Measurements from ENCODE around the gene CAMK2G. TPM values are rescaled to one million over a fixed set of nuclear protein-coding genes. Genes with fewer than 3 reads are reported as not detected.

The CAMK2G gene
- total and polyA plus RNA-seq, 7 donors, result 15.8 to 60.3 (median 50.5) TPM

GRCh38 chr10:73793456-73793855 is 80.9 kb downstream of the CAMK2G start:
- H3K9me3 ChIP-seq, result no peaks in the 10 kb centered on the region
- 85 to 89% (median 87%) methylated on average over 5 of the region's 5 CpGs for WGBS, 3 donors
- no peaks in the 10 kb centered on the region for H3K27me3 ChIP-seq (ENCODE audit: insufficient read depth in 3 of 3, low read length in 2 of 3)
- intact Hi-C loops (cut with DNase I), result loop anchor here in 1 of 2 donors (2.0 kb wide), 1 partner anchor 13 kb away; no protein-coding TSS in a partner anchor
- peaks cover 22 to 96% of the 10 kb centered on the region in 2 donors for H3K36me3 ChIP-seq (ENCODE audit: insufficient read depth in 1 of 2, low read depth in 1 of 2)
- DNase-seq (peak in 1 of 2 donors; percentile 35), ATAC-seq (no peak)
- H3K27ac ChIP-seq, result no peak overlapping the region
- no peak overlapping the region for H3K4me3 ChIP-seq
- TF ChIP-seq, protein P1, sequence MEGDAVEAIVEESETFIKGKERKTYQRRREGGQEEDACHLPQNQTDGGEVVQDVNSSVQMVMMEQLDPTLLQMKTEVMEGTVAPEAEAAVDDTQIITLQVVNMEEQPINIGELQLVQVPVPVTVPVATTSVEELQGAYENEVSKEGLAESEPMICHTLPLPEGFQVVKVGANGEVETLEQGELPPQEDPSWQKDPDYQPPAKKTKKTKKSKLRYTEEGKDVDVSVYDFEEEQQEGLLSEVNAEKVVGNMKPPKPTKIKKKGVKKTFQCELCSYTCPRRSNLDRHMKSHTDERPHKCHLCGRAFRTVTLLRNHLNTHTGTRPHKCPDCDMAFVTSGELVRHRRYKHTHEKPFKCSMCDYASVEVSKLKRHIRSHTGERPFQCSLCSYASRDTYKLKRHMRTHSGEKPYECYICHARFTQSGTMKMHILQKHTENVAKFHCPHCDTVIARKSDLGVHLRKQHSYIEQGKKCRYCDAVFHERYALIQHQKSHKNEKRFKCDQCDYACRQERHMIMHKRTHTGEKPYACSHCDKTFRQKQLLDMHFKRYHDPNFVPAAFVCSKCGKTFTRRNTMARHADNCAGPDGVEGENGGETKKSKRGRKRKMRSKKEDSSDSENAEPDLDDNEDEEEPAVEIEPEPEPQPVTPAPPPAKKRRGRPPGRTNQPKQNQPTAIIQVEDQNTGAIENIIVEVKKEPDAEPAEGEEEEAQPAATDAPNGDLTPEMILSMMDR (IDR thresholded peaks at IDR 0.05), result no peak
- H3K4me1 ChIP-seq, result peaks cover 6% of the 10 kb centered on the region

- H3K4me3 ChIP-seq, result no peak overlapping the region
- no peak for DNase-seq
- no peak overlapping the region for H3K27ac ChIP-seq
- 88 to 95% (median 91%) methylated on average over 24 to 26 of the region's 26 CpGs for WGBS, 3 donors
- intact Hi-C loops (cut with DNase I), result loop anchor here in 1 of 2 donors (2.0 kb wide), 1 partner anchor 15 kb away; no protein-coding TSS in a partner anchor
- H3K4me1 ChIP-seq, result peaks cover 21% of the 10 kb centered on the region
- H3K36me3 ChIP-seq (ENCODE audit: insufficient read depth in 1 of 2, low read depth in 1 of 2), result peaks cover 21 to 90% of the 10 kb centered on the region in 2 donors
- H3K27me3 ChIP-seq (ENCODE audit: insufficient read depth in 3 of 3, low read length in 2 of 3), result no peaks in the 10 kb centered on the region
- no peaks in the 10 kb centered on the region for H3K9me3 ChIP-seq
- TF ChIP-seq, protein P1 (IDR thresholded peaks at IDR 0.05), result no peak
- no peak for ATAC-seq
These were observed 82.4 kb downstream of the CAMK2G start for GRCh38 chr10:73791871-73792400.

GRCh38 chr10:73790886-73791625 is 83.3 kb downstream of the CAMK2G start:
- DNase-seq, result no peak
- WGBS, 3 donors, result 85 to 91% (median 88%) methylated on average over 22 of the region's 22 CpGs
- Histone ChIP-seq H3K9me3 (no peaks in the 10 kb centered on the region), H3K27ac (no peak overlapping the region), H3K4me3 (no peak overlapping the region), H3K36me3 (ENCODE audit: insufficient read depth in 1 of 2, low read depth in 1 of 2) (peaks cover 16 to 81% of the 10 kb centered on the region in 2 donors), H3K27me3 (ENCODE audit: insufficient read depth in 3 of 3, low read length in 2 of 3) (no peaks in the 10 kb centered on the region), H3K4me1 (peaks cover 28% of the 10 kb centered on the region)
- TF ChIP-seq, protein P1 (IDR thresholded peaks at IDR 0.05), result no peak
- intact Hi-C loops (cut with DNase I), result no loop called here
- no peak for ATAC-seq

DNA sequence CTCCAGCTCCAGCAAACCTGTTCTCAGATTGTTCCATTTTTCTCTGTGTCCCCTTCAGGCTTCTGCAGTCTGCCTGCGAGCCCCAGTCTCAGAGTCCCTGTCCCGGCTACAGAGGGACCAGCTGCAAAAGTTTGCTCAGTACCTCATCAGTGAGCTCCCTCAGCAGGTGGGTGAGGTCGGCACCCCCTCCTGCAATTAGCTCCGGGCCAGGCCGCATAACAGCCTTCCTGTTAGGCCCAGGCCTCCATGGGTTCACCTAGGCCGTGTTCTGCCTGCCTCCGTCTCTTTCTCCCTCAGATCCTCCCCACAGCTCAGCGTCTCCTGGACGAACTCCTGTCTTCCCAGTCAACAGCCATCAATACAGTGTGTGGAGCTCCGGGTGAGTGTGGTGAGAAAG is 84.7 kb downstream of the CAMK2G start:
- H3K4me3 ChIP-seq, result no peak overlapping the region
- peaks cover 32% of the 10 kb centered on the region for H3K4me1 ChIP-seq
- ATAC-seq (no peak), DNase-seq (no peak)
- intact Hi-C loops (cut with DNase I), result loop anchor here in 1 of 2 donors (2.0 kb wide), 1 partner anchor 13 kb away; no protein-coding TSS in a partner anchor
- H3K36me3 ChIP-seq (ENCODE audit: insufficient read depth in 1 of 2, low read depth in 1 of 2), result peaks cover 16 to 67% of the 10 kb centered on the region in 2 donors
- H3K27ac ChIP-seq, result no peak overlapping the region
- H3K27me3 ChIP-seq (ENCODE audit: insufficient read depth in 3 of 3, low read length in 2 of 3), result no peaks in the 10 kb centered on the region
- 79 to 85% (median 81%) methylated on average over 10 of the region's 10 CpGs for WGBS, 3 donors
- TF ChIP-seq, protein P1 (IDR thresholded peaks at IDR 0.05), result no peak
- no peaks in the 10 kb centered on the region for H3K9me3 ChIP-seq
